ENCODE results near the gene TINAG. TPM values are rescaled to one million over a fixed set of nuclear protein-coding genes. Genes with fewer than 3 reads are reported as not detected.

Gene TINAG
- total RNA-seq, 2 donors from 2014 or later: not detected

- Mint-ChIP-seq H3K27ac (no peak overlapping the region), H3K4me3 (no peak overlapping the region), H3K4me1 (no peaks in the 10 kb centered on the region), H3K9me3 (no peaks in the 10 kb centered on the region), H3K27me3 (ENCODE audit: insufficient read depth) (no peaks in the 10 kb centered on the region), H3K36me3 (ENCODE audit: low read depth) (no peaks in the 10 kb centered on the region)
- Histone ChIP-seq H3K9me3 (ENCODE audit: control insufficient read depth, low read length) (no peaks in the 10 kb centered on the region), H3K4me3 (ENCODE audit: low read length) (no peak overlapping the region), H3K27ac (ENCODE audit: low read depth, low read length) (no peak overlapping the region), H3K36me3 (ENCODE audit: control insufficient read depth, insufficient read depth, low read length) (no peaks in the 10 kb centered on the region), H3K9ac (ENCODE audit: extremely low read depth, low read length, poor library complexity, severe bottlenecking) (no peak overlapping the region), H3K4me1 (ENCODE audit: control insufficient read depth, insufficient read depth, low read length) (no peaks in the 10 kb centered on the region), H3K27me3 (ENCODE audit: control insufficient read depth, insufficient read depth, low read length, poor library complexity, severe bottlenecking) (no peaks in the 10 kb centered on the region)
- no peak for DNase-seq
- TF ChIP-seq CTCF (conservative IDR thresholded peaks at IDR 0.05): no peak
Measured at GRCh38 chr6:54286141-54286540, 22.1 kb upstream of the TINAG start.

- Histone ChIP-seq H3K9me3 (ENCODE audit: control insufficient read depth, low read length) (no peaks in the 10 kb centered on the region), H3K4me3 (ENCODE audit: low read length) (no peak overlapping the region), H3K9ac (ENCODE audit: extremely low read depth, low read length, poor library complexity, severe bottlenecking) (no peak overlapping the region), H3K27ac (ENCODE audit: low read depth, low read length) (no peak overlapping the region), H3K27me3 (ENCODE audit: control insufficient read depth, insufficient read depth, low read length, poor library complexity, severe bottlenecking) (no peaks in the 10 kb centered on the region), H3K36me3 (ENCODE audit: control insufficient read depth, insufficient read depth, low read length) (no peaks in the 10 kb centered on the region), H3K4me1 (ENCODE audit: control insufficient read depth, insufficient read depth, low read length) (no peaks in the 10 kb centered on the region)
- TF ChIP-seq CTCF (conservative IDR thresholded peaks at IDR 0.05): no peak
- Mint-ChIP-seq H3K36me3 (ENCODE audit: low read depth) (no peaks in the 10 kb centered on the region), H3K4me1 (peaks cover 2% of the 10 kb centered on the region), H3K9me3 (no peaks in the 10 kb centered on the region), H3K27me3 (ENCODE audit: insufficient read depth) (no peaks in the 10 kb centered on the region), H3K27ac (no peak overlapping the region), H3K4me3 (no peak overlapping the region)
- DNase-seq: no peak
- WGBS, 2 experiments (ENCODE audit: insufficient coverage in 1 of 2, insufficient read length in 1 of 2): 94 to 100% methylated on average over 2 of the region's 2 CpGs
Measured at GRCh38 chr6:54288474-54288873, 19.8 kb upstream of the TINAG start.

GRCh38 chr6:54289426-54289825 is 18.8 kb upstream of the TINAG start:
- Mint-ChIP-seq H3K4me3 (no peak overlapping the region), H3K27ac (no peak overlapping the region), H3K27me3 (ENCODE audit: insufficient read depth) (no peaks in the 10 kb centered on the region), H3K9me3 (no peaks in the 10 kb centered on the region), H3K36me3 (ENCODE audit: low read depth) (no peaks in the 10 kb centered on the region), H3K4me1 (peaks cover 2% of the 10 kb centered on the region)
- WGBS, 2 experiments (ENCODE audit: insufficient coverage in 1 of 2, insufficient read length in 1 of 2): 86 to 93% methylated on average over 3 to 4 of the region's 4 CpGs
- no peaks in the 10 kb centered on the region for H3K36me3 ChIP-seq (ENCODE audit: control insufficient read depth, insufficient read depth, low read length)
- no peak overlapping the region for H3K4me3 ChIP-seq (ENCODE audit: low read length)
- TF ChIP-seq CTCF (conservative IDR thresholded peaks at IDR 0.05): no peak
- no peak overlapping the region for H3K27ac ChIP-seq (ENCODE audit: low read depth, low read length)
- no peaks in the 10 kb centered on the region for H3K9me3 ChIP-seq (ENCODE audit: control insufficient read depth, low read length)
- H3K9ac ChIP-seq (ENCODE audit: extremely low read depth, low read length, poor library complexity, severe bottlenecking): no peak overlapping the region
- no peaks in the 10 kb centered on the region for H3K27me3 ChIP-seq (ENCODE audit: control insufficient read depth, insufficient read depth, low read length, poor library complexity, severe bottlenecking)
- H3K4me1 ChIP-seq (ENCODE audit: control insufficient read depth, insufficient read depth, low read length): no peaks in the 10 kb centered on the region
- no peak for DNase-seq

All from endodermal cell (in vitro differentiated cells).